Dendritic cell treated with granulocyte-macrophage colony-stimulating factor and Interleukin-4, amounts not matched to agents 40 ng/mL and 50 ng/mL, for 4 days (primary cell): ENCODE results near the gene CEP83.
"Not testable (repeated sequence)": the region's sequence is repeated elsewhere in the genome, so short reads cannot be mapped to it uniquely, and the experiment has no call there.

Experiments
- H3K27ac Mint-ChIP-seq: one replicate; pipeline ENCODE4 v1.8.0; 2022; ENCODE audit warnings: mild to moderate bottlenecking, mixed read lengths
- H3K27me3 Mint-ChIP-seq: one replicate; pipeline ENCODE4 v1.8.0; 2022; ENCODE audit warnings: mild to moderate bottlenecking, mixed read lengths
- H3K36me3 Mint-ChIP-seq: one replicate; pipeline ENCODE4 v1.8.0; 2022; ENCODE audit warnings: low read depth, mixed read lengths
- H3K4me1 Mint-ChIP-seq: one replicate; pipeline ENCODE4 v1.8.0; 2022; ENCODE audit warnings: low read depth, mixed read lengths
- H3K4me3 Mint-ChIP-seq: one replicate; pipeline ENCODE4 v1.8.0; 2022; ENCODE audit warnings: mild to moderate bottlenecking, moderate library complexity, mixed read lengths
- H3K9me3 Mint-ChIP-seq: one replicate; pipeline ENCODE4 v1.8.0; 2022; ENCODE audit warnings: mixed read lengths
- intact Hi-C: fragments of 100-400 bp; cut with micrococcal nuclease; formaldehyde crosslinking; loops from one replicate; pipeline ENCODE4 v1.15.0; 2022

The CEP83 gene

DNA sequence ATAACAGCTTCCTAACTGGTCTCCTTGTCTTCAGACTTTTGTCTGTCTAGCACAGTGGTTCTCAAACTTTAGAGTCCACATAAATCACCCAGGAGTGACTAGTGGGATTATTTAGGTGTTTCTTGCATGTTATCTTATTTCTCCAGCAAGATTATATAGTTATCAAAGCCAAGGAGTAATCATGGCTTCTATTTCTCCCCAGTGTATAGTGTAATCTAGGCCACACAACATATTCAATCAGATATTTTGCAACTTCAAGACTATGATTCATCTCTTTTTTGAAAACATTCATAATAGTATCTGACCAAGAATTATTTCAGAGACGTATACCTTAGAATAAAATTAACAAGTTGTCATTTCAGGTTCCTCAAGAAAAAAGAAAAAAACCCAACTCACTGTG is 131.9 kb downstream of the CEP83 start:
- Mint-ChIP-seq H3K27ac (no peak overlapping the region), H3K4me3 (no peak overlapping the region), H3K4me1 (no peaks in the 10 kb centered on the region), H3K36me3 (peaks cover 43% of the 10 kb centered on the region), H3K27me3 (no peaks in the 10 kb centered on the region), H3K9me3 (no peaks in the 10 kb centered on the region)
- intact Hi-C loops, result no loop called here

- H3K27me3 Mint-ChIP-seq, result no peaks in the 10 kb centered on the region
- peaks cover 2% of the 10 kb centered on the region for H3K9me3 Mint-ChIP-seq
- H3K36me3 Mint-ChIP-seq, result peaks cover 52% of the 10 kb centered on the region
- H3K4me3 Mint-ChIP-seq, result no peak overlapping the region
- intact Hi-C loops, result no loop called here
- H3K27ac Mint-ChIP-seq, result no peak overlapping the region
- no peaks in the 10 kb centered on the region for H3K4me1 Mint-ChIP-seq
These were observed 132.9 kb downstream of the CEP83 start for GRCh38 chr12:94326727-94327126.

- no peaks in the 10 kb centered on the region for H3K4me1 Mint-ChIP-seq
- H3K27ac Mint-ChIP-seq, result no peak overlapping the region
- no peaks in the 10 kb centered on the region for H3K27me3 Mint-ChIP-seq
- H3K4me3 Mint-ChIP-seq, result no peak overlapping the region
- peaks cover 52% of the 10 kb centered on the region for H3K36me3 Mint-ChIP-seq
- intact Hi-C loops, result no loop called here
- H3K9me3 Mint-ChIP-seq, result peaks cover 7% of the 10 kb centered on the region
These were observed 133.4 kb downstream of the CEP83 start for GRCh38 chr12:94326234-94326633.

DNA sequence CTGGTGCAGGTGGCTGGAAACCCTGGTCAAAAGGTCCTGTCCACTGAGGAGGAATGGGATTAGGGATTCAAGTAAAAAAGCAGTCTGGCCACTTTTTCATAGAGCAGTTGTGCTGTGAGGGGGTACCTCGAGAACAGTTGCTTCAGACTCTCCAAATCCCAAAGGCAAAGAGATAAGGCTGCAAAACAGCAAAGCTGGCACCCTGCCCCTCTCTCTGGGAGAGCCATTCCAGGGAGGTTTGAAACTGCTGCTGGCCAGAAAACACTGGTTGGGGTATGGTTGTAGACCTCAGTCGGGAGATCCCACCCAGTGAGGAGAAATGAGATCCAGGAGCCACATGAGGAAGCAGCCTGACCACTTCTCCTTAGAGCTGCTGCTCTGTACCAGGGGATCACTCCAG is 137.3 kb downstream of the CEP83 start:
- H3K27me3 Mint-ChIP-seq, result no peaks in the 10 kb centered on the region
- peaks cover 55% of the 10 kb centered on the region for H3K36me3 Mint-ChIP-seq
- H3K4me3 Mint-ChIP-seq, result no peak overlapping the region
- peaks cover 42% of the 10 kb centered on the region for H3K9me3 Mint-ChIP-seq
- peaks cover 7% of the 10 kb centered on the region for H3K4me1 Mint-ChIP-seq
- intact Hi-C loops, result no loop called here
- no peak overlapping the region for H3K27ac Mint-ChIP-seq

DNA sequence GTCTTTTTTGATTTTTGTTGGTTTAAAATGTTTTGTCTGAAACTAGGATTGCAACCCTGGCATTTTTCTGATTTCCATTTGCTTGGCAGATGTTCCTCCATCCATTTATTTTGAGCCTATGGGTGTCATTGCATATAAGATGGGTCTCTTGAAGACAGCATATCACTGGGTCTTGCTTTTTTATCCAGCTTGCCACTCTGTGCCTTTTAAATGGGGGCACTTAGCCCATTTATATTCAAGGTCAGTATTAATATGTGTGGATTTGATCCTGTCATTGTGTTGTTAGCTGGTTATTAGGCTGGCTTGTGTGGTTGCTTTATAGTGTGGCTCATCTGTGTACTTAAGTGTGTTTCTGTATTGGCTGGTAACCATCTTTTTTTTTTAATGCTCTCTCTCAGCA is 139.6 kb downstream of the CEP83 start:
- Mint-ChIP-seq H3K36me3 (peaks cover 49% of the 10 kb centered on the region), H3K27me3 (no peaks in the 10 kb centered on the region), H3K4me1 (peaks cover 7% of the 10 kb centered on the region), H3K27ac (no peak overlapping the region), H3K4me3 (no peak overlapping the region), H3K9me3 (peaks cover 52% of the 10 kb centered on the region)
- intact Hi-C loops, result no loop called here

GRCh38 chr12:94318181-94318580 is 141.5 kb downstream of the CEP83 start:
- peaks cover 7% of the 10 kb centered on the region for H3K4me1 Mint-ChIP-seq
- peaks cover 41% of the 10 kb centered on the region for H3K36me3 Mint-ChIP-seq
- no peaks in the 10 kb centered on the region for H3K27me3 Mint-ChIP-seq
- intact Hi-C loops, result no loop called here
- peaks cover 52% of the 10 kb centered on the region for H3K9me3 Mint-ChIP-seq
- H3K27ac Mint-ChIP-seq, result no peak overlapping the region
- H3K4me3 Mint-ChIP-seq, result no peak overlapping the region

DNA sequence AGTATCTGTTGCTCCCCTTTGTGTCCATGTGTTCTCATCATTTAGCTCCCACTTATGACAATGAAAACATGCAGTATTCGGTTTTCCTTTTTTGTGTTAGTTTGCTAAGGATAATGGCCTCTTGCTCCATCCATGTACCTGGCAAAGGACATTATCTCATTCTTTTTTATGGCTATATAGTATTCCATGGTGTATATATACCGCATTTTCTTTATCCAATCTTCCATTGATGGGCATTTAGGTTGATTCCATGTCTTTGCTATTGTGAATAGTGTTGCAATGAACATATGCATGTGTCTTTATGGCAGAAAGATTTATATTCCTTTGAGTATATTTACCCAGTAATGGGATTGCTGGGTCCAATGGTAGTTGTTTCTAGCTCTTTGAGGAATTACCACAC is 143.1 kb downstream of the CEP83 start:
- H3K27ac Mint-ChIP-seq, H3K27me3 Mint-ChIP-seq, H3K4me3 Mint-ChIP-seq, intact Hi-C loops, H3K4me1 Mint-ChIP-seq: not testable (repeated sequence)
- peaks cover 49% of the 10 kb centered on the region for H3K9me3 Mint-ChIP-seq
- H3K36me3 Mint-ChIP-seq, result peaks cover 26% of the 10 kb centered on the region

GRCh38 chr12:94312378-94312777 is 147.3 kb downstream of the CEP83 start:
- H3K4me3 Mint-ChIP-seq, result no peak overlapping the region
- intact Hi-C loops, result no loop called here
- no peaks in the 10 kb centered on the region for H3K27me3 Mint-ChIP-seq
- H3K9me3 Mint-ChIP-seq, result peaks cover 9% of the 10 kb centered on the region
- H3K27ac Mint-ChIP-seq, result no peak overlapping the region
- H3K36me3 Mint-ChIP-seq, result peaks cover 7% of the 10 kb centered on the region
- H3K4me1 Mint-ChIP-seq, result no peaks in the 10 kb centered on the region

GRCh38 chr12:94309373-94309772 is 150.3 kb downstream of the CEP83 start:
- peaks cover 4% of the 10 kb centered on the region for H3K4me1 Mint-ChIP-seq
- no peak overlapping the region for H3K27ac Mint-ChIP-seq
- H3K27me3 Mint-ChIP-seq, result no peaks in the 10 kb centered on the region
- no peak overlapping the region for H3K4me3 Mint-ChIP-seq
- no peaks in the 10 kb centered on the region for H3K9me3 Mint-ChIP-seq
- peaks cover 7% of the 10 kb centered on the region for H3K36me3 Mint-ChIP-seq
- intact Hi-C loops, result no loop called here

DNA sequence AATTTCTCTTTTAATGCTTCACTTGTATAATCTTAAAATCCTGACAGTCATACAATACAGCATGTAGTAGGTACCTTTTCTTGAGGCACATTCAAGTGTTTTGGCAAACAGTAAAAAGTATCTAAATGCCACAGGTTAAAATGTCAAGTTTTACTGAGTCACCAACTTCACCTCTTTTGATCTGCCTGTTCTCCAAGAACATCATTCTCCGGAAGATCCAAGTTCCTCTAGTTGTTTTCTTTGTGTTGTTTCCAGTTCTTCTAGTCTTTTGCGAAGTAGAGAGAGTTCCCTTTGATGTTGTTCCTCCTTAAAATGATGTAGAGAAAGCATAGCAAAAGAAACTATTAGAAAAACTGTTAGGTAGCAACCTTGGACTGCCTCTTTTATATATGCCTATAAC is 151.1 kb downstream of the CEP83 start:
- H3K4me1 Mint-ChIP-seq, result peaks cover 4% of the 10 kb centered on the region
- H3K27me3 Mint-ChIP-seq, result no peaks in the 10 kb centered on the region
- H3K4me3 Mint-ChIP-seq, result no peak overlapping the region
- intact Hi-C loops, result no loop called here
- H3K27ac Mint-ChIP-seq, result no peak overlapping the region
- H3K9me3 Mint-ChIP-seq, result no peaks in the 10 kb centered on the region
- peaks cover 7% of the 10 kb centered on the region for H3K36me3 Mint-ChIP-seq

DNA sequence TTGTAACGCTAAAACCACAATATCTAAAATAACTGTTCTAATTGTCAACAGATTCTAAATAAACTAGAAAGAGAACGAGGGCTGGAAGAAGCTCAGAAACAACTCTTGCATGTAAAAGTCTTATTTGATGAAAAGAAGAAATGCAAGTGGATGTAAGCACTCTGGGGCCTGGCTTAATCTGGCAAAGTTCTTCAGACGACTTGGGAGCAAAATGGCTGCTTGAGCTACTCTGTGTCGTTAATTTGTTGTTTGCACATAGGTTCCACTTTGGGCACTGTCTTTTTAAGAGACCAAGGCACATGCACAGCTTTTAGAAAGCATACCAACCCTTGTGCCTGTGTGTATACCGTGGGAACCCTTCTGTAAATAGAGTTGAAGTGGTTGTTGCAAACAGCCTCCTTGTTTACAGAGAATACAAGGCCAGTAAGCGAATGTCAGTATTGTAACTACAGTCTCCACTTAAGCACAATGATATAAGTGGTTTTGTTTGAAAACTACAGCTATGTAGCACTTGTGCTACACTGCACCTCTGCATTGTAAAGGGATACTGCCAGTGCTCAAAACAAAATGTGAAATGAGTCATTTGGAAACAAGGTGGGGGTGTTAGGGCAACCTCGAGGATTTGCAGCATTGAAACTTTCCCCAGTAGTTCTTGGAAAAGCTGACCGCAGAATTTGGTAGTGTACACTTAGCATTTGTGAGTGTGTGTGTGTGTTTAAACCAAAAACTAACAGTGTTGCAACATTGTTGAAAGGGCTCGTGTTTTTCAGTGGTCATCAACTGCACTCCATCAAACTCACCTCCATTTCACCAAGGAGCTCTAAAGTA is 154.3 kb downstream of the CEP83 start:
- Mint-ChIP-seq H3K4me3 (no peak overlapping the region), H3K27ac (no peak overlapping the region), H3K27me3 (no peaks in the 10 kb centered on the region), H3K9me3 (no peaks in the 10 kb centered on the region), H3K36me3 (peaks cover 19% of the 10 kb centered on the region), H3K4me1 (peaks cover 4% of the 10 kb centered on the region)
- intact Hi-C loops, result no loop called here

DNA sequence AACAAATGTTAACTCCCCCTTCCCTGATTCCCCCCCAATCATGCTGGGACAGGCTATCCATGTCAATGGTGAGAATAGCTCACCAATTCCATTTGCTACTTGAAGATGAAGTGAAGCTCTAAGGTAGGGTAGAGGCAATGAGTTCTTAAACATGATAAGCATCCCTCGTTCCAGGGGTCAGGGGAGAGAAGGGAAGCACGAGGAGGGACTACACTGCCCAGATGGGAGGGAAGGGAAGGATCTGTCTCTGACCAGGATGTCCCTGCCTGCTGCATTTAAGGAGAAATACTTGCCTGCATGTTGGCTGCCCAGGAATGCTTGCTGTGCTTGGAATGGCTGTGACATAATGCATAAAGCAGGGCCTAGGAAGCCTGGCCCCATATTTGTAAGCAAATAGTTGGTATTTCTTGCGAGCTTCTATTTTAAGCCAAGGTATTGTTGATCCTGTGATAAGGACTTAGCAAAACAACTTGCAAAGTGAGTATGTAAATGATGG is 155.1 kb downstream of the CEP83 start:
- no peak overlapping the region for H3K27ac Mint-ChIP-seq
- H3K4me1 Mint-ChIP-seq, result peaks cover 4% of the 10 kb centered on the region
- H3K4me3 Mint-ChIP-seq, result no peak overlapping the region
- H3K27me3 Mint-ChIP-seq, result no peaks in the 10 kb centered on the region
- H3K36me3 Mint-ChIP-seq, result peaks cover 26% of the 10 kb centered on the region
- H3K9me3 Mint-ChIP-seq, result no peaks in the 10 kb centered on the region
- intact Hi-C loops, result no loop called here

- Mint-ChIP-seq H3K27ac (no peak overlapping the region), H3K27me3 (no peaks in the 10 kb centered on the region), H3K9me3 (no peaks in the 10 kb centered on the region), H3K4me3 (no peak overlapping the region), H3K36me3 (peaks cover 29% of the 10 kb centered on the region), H3K4me1 (peaks cover 4% of the 10 kb centered on the region)
- intact Hi-C loops, result no loop called here
These were observed 155.7 kb downstream of the CEP83 start for GRCh38 chr12:94304012-94304411.

- Mint-ChIP-seq H3K4me1 (no peaks in the 10 kb centered on the region), H3K36me3 (peaks cover 41% of the 10 kb centered on the region), H3K27me3 (no peaks in the 10 kb centered on the region), H3K9me3 (no peaks in the 10 kb centered on the region), H3K4me3 (no peak overlapping the region), H3K27ac (no peak overlapping the region)
- intact Hi-C loops, result no loop called here
These were observed 159.8 kb downstream of the CEP83 start for GRCh38 chr12:94299846-94300245.
